Spleen (tissue), 7 donors: ENCODE results near the gene DTNB.

Experiments
- CTCF ChIP-seq, 11 experiments: fragments of 200-600 bp in 7 of 11; fragments of 450-650 bp in 4 of 11; sonication (generic) in 4 of 11; IDR thresholded peaks in 8 of 11; conservative IDR thresholded peaks in 3 of 11; 1 replicate in 7 of 11; 2 replicates in 4 of 11; pipeline versions ENCODE4 v1.4.0 to v1.8.0; 2016 to 2021; ENCODE audit warnings: antibody characterized with exemption in 11 of 11, inconsistent platforms in 4 of 11, mild to moderate bottlenecking in 1 of 11
- POLR2A ChIP-seq, 3 donors: fragments of 450-650 bp; IDR thresholded peaks; one replicate each; pipeline ENCODE4 v1.5.1; 2017; ENCODE audit warnings: antibody characterized with exemption in 3 of 3, mild to moderate bottlenecking in 1 of 3
- donor health status: DM: no; HTN: no; CAD: no; lungs with moderate emphysema.
- donor health status: DM: no; HTN: no; CAD: no.
- donor health status: DM: no; HTN: no; CAD: no.

DNA sequence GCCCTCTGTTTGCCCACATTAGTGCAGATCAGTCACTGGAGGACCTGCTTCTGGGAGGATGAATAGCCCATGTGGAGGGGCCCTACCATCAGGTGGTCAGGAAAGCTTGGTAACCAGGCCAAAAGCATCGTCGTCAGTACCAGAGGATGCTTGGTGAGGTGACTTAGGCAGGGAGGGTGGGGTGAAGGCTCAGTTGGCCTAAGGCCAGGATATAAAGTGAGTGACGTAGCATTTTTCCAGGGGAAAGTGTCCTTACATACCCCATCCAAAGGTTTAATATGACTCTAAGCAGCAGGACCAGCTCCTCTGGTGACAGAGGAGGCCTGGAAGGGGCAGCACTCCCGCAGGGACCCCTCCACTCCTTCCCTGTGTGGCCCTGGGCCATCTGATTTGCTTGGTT, 303.9 kb downstream of the DTNB start:
- TF ChIP-seq CTCF (IDR thresholded peaks at IDR 0.05 in 8 of 11, conservative IDR thresholded peaks at IDR 0.05 in 3 of 11) (no peak), POLR2A (IDR thresholded peaks at IDR 0.05) (no peak)
